Spinal cord (tissue), 10 donors: ENCODE results near the gene FDXR. TPM values are rescaled to one million over a fixed set of nuclear protein-coding genes. Genes with fewer than 3 reads are reported as not detected.
A peak's percentile ranks its signal among the peaks of the same experiment; 100 is the strongest.

Source experiments
- DNase-seq, 6 donors: peaks; one replicate each; pipeline versions ENCODE4 v3.0.0 to v3.0.0-alpha.2; 2013 to 2015; ENCODE audit warnings: low spot score in 6 of 6, low read depth in 4 of 6
- H3K27ac ChIP-seq: one replicate; pipeline ENCODE4 v1.5.1; 2013; ENCODE audit warnings: low read depth, low read length, control low read depth
- H3K27me3 ChIP-seq: one replicate; pipeline ENCODE4 v1.6.1; 2013; ENCODE audit warnings: low read length; ENCODE audit not compliant: control insufficient read depth, insufficient read depth
- H3K36me3 ChIP-seq: one replicate; pipeline ENCODE4 v1.6.1; 2013; ENCODE audit warnings: low read length; ENCODE audit not compliant: control insufficient read depth, insufficient read depth
- H3K4me1 ChIP-seq: one replicate; pipeline ENCODE4 v1.6.1; 2013; ENCODE audit warnings: low read length; ENCODE audit not compliant: control insufficient read depth, insufficient read depth
- H3K4me3 ChIP-seq: one replicate; pipeline ENCODE4 v1.5.1; 2013; ENCODE audit warnings: low read depth, low read length, control low read depth
- H3K9me3 ChIP-seq: one replicate; pipeline ENCODE4 v1.6.1; 2013; ENCODE audit warnings: low read length; ENCODE audit not compliant: control insufficient read depth, insufficient read depth
- WGBS: methylation state at CpG from one replicate; pipeline ENCODE4 v1.1.5; 2013; ENCODE audit warnings: missing lambda C conversion rate; ENCODE audit not compliant: insufficient coverage; 5-methylcytosine and 5-hydroxymethylcytosine counted together
- long read RNA-seq, 4 donors: transcript quantifications; one replicate each; lab custom pipeline, GENCODE V29; 2026
- polyA plus RNA-seq, 2 donors: library from polyadenylated mRNA; unstranded; fragments of 120-200 nt; gene quantifications; one replicate each; pipeline ENCODE4 v1.2.1, GENCODE V29; 2013; ENCODE audit not compliant: insufficient read length in 2 of 2
- total RNA-seq, 2 donors: library from RNA; depleted of rRNA in 1 of 2; stranded (reverse); fragments of 120-200 nt in 1 of 2; fragments of >200 nt in 1 of 2; gene quantifications; one replicate each; pipeline versions ENCODE4 v1.2.3 to v1.2.4, GENCODE V29; 2013 to 2014
- donor health status: healthy.

The FDXR gene, protein sequence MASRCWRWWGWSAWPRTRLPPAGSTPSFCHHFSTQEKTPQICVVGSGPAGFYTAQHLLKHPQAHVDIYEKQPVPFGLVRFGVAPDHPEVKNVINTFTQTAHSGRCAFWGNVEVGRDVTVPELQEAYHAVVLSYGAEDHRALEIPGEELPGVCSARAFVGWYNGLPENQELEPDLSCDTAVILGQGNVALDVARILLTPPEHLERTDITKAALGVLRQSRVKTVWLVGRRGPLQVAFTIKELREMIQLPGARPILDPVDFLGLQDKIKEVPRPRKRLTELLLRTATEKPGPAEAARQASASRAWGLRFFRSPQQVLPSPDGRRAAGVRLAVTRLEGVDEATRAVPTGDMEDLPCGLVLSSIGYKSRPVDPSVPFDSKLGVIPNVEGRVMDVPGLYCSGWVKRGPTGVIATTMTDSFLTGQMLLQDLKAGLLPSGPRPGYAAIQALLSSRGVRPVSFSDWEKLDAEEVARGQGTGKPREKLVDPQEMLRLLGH
- total RNA-seq (1 to 10 TPM; 3.0 to 7.7 TPM), polyA plus RNA-seq (10 to 100 TPM in 1 of 2 donors, 1 to 10 TPM in 1; 9.6 to 11.3 TPM)
- long read RNA-seq, donor 1, partial matches to known transcripts = 0 of 2 reads
- long read RNA-seq, donor 1, other reads (novel, unspliced or antisense) = 0 of 2 reads
- long read RNA-seq, donor 2 = 0 reads
- long read RNA-seq, donor 3, partial matches to known transcripts = 0 of 2 reads
- long read RNA-seq, donor 3, other reads (novel, unspliced or antisense) = 0 of 2 reads
- long read RNA-seq, donor 4 = 0 reads

- Histone ChIP-seq H3K9me3 (no peaks in the 10 kb centered on the region), H3K27me3 (no peaks in the 10 kb centered on the region), H3K4me3 (peak within 1 kb of the TSS; percentile 81), H3K27ac (peak within 1 kb of the TSS; percentile 86), H3K4me1 (peaks cover 15% of the 10 kb centered on the region), H3K36me3 (peaks cover 6% of the 10 kb centered on the region)
- 6% methylated on average over 38 of the region's 38 CpGs for WGBS
- no peak for DNase-seq
Observed at GRCh38 chr17:74872313-74873036, at the start of gene FDXR. TSS of gene FDXR (minus strand) at chr17:74872994. CDS start at chr17:74872944, 50 bp downstream.

GRCh38 chr17:74922172-74922571 lies 49.4 kb upstream of the FDXR start:
- WGBS = 46% methylated on average over 6 of the region's 6 CpGs
- H3K27ac ChIP-seq = no peak overlapping the region
- peaks cover 35% of the 10 kb centered on the region for H3K4me1 ChIP-seq
- H3K36me3 ChIP-seq = no peaks in the 10 kb centered on the region
- no peak for DNase-seq
- peaks cover 54% of the 10 kb centered on the region for H3K27me3 ChIP-seq
- H3K9me3 ChIP-seq = no peaks in the 10 kb centered on the region
- H3K4me3 ChIP-seq = peak overlapping the region; percentile 18

- H3K27me3 ChIP-seq = peaks cover 50% of the 10 kb centered on the region
- no peaks in the 10 kb centered on the region for H3K36me3 ChIP-seq
- H3K9me3 ChIP-seq = no peaks in the 10 kb centered on the region
- no peak overlapping the region for H3K4me3 ChIP-seq
- peaks cover 35% of the 10 kb centered on the region for H3K4me1 ChIP-seq
- WGBS = 85% methylated on average over 2 of the region's 2 CpGs
- no peak for DNase-seq
- no peak overlapping the region for H3K27ac ChIP-seq
Observed at GRCh38 chr17:74921769-74922168, 49.0 kb upstream of the FDXR start.

GRCh38 chr17:74921026-74921681 lies 48.4 kb upstream of the FDXR start:
- Histone ChIP-seq H3K27me3 (peaks cover 44% of the 10 kb centered on the region), H3K4me1 (peaks cover 39% of the 10 kb centered on the region), H3K27ac (no peak overlapping the region), H3K36me3 (no peaks in the 10 kb centered on the region), H3K4me3 (no peak overlapping the region), H3K9me3 (no peaks in the 10 kb centered on the region)
- DNase-seq = no peak
- 39% methylated on average over 17 of the region's 19 CpGs for WGBS

- no peak overlapping the region for H3K4me3 ChIP-seq
- no peaks in the 10 kb centered on the region for H3K9me3 ChIP-seq
- H3K27ac ChIP-seq = no peak overlapping the region
- peaks cover 41% of the 10 kb centered on the region for H3K4me1 ChIP-seq
- no peaks in the 10 kb centered on the region for H3K36me3 ChIP-seq
- peaks cover 39% of the 10 kb centered on the region for H3K27me3 ChIP-seq
- WGBS = 64% methylated on average over 3 of the region's 6 CpGs
- no peak for DNase-seq
Observed at GRCh38 chr17:74920642-74921025, 47.8 kb upstream of the FDXR start.

DNA sequence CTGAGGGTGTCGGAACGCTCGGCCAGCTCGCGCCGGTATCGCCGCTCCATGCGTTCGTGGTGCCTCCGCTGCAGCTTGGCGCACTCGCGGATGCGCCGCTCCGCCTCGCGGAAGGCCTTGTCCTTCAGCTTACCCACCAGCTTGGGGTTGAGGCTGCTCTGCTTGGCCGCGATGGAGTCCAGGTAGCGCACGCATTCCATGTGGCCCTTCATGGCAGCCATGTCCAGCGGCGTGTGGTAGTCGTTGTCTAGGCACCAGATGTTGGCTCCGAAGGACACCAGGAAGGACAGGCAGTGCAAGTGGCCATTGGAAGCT lies 47.5 kb upstream of the FDXR start:
- Histone ChIP-seq H3K36me3 (no peaks in the 10 kb centered on the region), H3K27ac (no peak overlapping the region), H3K9me3 (no peaks in the 10 kb centered on the region), H3K4me3 (no peak overlapping the region), H3K27me3 (peaks cover 35% of the 10 kb centered on the region), H3K4me1 (peaks cover 41% of the 10 kb centered on the region)
- DNase-seq = peak in 1 of 6 donors; percentile 21
- 80% methylated on average over 27 of the region's 27 CpGs for WGBS

DNA sequence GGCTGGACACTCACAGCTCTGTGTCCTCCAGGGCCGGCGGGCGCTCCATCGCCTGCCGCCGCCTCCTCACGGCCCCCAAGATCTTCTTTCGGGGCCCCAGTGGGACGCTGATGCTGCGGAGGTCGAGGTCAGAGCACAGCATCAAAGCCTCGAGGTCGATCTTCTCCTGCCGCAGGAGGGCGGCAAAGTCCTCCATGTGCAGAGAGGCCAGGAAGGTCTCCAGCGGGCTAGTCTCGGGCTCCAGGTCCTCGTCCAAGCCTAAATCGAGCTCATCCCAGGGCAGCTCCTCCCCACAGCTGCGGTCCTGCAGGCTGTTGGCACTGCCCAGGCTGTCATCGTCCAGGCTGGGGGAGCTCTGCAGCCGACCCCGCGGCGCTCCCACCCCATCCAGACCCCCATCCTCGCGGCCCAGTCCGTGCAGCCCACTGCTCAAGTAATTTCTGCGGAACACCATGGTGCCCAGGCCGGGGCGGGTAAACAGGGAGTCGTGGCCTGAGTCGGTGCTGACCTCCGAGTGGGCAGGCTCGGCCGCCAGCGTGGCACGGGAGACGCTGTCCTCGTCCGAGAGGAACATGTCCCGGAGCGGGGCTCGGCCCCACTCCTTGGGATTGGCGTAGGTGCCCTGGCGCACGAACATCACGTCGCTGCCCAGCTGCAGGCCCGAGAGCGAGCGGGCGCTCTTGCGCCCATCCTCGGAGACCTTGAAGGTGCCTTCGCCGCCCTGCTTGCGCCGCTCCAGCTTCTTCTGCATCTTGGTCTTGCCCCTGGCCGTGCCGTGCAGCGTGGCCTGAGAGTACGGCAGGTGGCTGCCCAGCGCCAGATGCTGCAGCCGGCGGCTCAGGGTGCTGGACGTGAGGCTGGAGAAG lies 46.9 kb upstream of the FDXR start:
- Histone ChIP-seq H3K4me3 (no peak overlapping the region), H3K36me3 (no peaks in the 10 kb centered on the region), H3K9me3 (no peaks in the 10 kb centered on the region), H3K27me3 (peaks cover 29% of the 10 kb centered on the region), H3K4me1 (peaks cover 38% of the 10 kb centered on the region), H3K27ac (no peak overlapping the region)
- DNase-seq = peak in 1 of 6 donors; percentile 11
- 68% methylated on average over 67 of the region's 67 CpGs for WGBS

DNA sequence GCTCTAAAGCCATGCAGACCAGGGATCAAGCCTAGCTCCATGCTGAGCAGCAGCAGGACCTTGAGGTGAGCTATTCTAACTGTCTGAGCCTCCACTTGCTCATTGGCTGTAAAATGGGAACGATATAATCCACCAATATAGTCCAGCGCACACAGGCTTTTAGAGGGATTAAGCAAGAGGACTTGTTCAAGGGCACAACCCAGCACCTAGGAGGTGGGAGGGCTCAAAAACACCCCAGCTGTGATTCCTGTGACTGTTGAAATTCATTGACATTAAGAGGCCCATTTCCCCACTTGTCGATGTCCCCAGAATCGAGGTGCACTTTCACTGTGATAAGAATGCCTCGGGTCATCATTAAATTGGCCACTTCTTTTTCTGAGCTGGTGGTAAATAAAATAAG lies 46.1 kb upstream of the FDXR start:
- Histone ChIP-seq H3K4me3 (no peak overlapping the region), H3K9me3 (no peaks in the 10 kb centered on the region), H3K27ac (no peak overlapping the region), H3K4me1 (peaks cover 30% of the 10 kb centered on the region), H3K27me3 (peaks cover 22% of the 10 kb centered on the region), H3K36me3 (no peaks in the 10 kb centered on the region)
- DNase-seq = no peak
- WGBS = 100% methylated on average over 2 of the region's 5 CpGs
